GM19467 (cell line): ENCODE measurements around the gene IFITM10.

Experiments used
- ATAC-seq: cut with Tn5 transposase; IDR thresholded peaks from one replicate; pipeline ENCODE4 v1.9.1; 2021; ENCODE audit warnings: mild to moderate bottlenecking, moderate library complexity; ENCODE audit not compliant: unreplicated experiment

Gene IFITM10

DNA sequence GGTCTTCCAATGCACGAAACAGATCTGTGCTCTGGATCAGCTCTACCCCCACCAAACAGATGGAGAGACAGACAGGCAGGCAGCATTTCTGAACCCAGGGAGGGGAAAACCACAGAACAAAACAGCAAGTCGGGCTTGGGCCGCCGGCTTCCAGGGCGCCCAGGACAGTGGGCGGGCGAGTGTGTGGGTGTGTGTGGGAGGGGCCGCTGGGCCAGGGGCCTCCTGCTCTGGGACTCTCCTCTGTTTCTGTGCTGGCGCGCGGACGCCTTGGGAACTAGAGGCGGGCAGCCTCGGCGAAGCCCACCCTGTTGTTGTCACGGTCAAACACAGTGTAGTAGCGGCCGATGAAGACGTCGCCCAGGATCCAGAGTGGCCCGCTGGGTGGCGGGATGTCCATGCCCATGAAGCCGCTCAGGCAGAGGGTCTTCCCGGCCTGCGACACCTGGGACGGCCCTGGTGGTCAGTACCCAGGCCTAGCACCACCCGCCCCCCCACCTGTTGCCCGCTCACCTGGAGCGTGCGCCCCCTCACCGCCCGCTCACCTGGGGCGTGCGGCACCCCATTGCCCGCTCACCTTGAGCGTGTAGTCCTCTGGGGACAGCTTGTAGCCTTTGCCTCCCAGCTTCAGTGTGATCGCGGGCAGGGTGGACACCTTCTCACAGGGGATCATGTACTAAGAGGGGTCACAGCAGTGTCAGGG is 3.0 kb upstream of the IFITM10 start:
- no peak for ATAC-seq

DNA sequence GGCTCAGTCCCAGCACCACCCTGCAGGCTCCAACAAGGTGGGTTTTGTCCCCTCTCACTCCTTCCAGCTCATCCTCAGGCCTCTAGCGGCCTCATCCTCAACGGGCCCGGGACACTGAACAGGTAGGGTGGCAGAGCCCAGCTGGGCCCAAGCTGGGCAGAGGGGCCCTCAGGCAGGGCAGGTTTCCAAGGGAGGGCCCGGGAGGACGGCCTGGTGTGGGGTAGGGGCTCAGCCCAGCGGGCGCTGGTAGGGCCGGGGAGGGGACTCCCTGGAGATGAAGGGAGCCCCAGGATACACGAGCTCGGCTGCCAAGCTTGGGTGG is 2.5 kb upstream of the IFITM10 start:
- ATAC-seq = no peak

DNA sequence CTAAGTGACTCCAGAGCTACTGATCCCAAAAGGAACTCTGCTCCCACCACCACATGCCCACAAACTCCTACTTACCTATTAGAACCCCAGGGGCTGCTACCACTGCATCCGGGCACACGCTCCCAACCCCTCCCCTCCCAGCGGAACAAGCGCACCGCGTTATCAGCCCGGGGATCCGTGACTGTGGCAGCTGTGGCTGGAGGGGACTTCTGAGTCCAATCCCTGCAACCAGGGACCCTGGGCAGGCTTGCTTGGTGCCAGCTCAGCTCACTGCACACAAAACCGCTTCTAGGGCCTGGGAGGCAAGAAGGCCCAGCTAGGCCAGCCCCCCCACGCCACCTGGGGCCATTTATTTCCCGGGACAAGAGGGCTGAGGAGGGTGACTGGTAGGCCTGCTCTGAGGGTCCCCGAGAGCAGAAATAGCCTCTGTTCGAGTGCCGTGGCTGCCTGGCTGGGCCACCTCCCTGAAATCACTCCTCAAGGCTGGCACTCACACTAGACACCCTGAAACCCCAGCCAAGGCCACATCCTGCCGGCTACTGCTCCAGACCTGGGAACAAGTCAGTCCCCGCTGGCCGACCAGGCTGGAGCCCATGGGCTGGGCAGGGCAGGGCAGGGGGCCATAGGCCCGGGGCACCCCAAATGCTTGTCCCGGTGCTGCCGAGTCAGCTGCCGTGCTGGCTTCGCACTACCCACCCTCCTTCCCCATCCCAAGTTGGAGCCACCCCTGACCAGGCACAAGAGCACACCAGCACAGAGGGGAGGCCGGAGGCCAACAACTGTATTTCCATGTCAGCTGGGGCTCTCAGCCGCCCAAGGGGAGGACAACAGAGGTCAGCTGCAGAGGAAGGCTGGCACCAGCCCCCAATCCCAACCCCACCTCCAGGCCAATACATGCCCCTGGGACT is 1.9 kb upstream of the IFITM10 start:
- no peak for ATAC-seq

DNA sequence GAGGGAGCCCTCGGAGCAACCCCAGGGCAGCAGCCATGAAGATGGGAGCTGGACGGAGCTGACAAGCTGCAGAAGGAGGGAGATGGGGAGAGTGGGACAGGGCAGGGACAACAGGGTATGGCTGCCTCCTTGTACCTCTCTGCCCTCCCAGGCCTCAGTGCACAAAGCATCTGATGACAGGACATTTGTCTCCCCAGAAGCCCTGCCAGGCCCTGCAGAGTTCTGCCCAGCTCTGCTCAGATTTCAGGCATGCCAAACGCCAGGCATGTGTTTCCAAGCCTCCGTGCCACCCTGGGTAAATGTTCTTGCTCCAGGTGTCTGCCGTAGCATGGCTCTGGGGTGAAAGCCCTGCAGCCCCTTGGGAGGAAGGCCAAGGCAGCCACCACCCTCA is 1.1 kb upstream of the IFITM10 start:
- no peak for ATAC-seq

DNA sequence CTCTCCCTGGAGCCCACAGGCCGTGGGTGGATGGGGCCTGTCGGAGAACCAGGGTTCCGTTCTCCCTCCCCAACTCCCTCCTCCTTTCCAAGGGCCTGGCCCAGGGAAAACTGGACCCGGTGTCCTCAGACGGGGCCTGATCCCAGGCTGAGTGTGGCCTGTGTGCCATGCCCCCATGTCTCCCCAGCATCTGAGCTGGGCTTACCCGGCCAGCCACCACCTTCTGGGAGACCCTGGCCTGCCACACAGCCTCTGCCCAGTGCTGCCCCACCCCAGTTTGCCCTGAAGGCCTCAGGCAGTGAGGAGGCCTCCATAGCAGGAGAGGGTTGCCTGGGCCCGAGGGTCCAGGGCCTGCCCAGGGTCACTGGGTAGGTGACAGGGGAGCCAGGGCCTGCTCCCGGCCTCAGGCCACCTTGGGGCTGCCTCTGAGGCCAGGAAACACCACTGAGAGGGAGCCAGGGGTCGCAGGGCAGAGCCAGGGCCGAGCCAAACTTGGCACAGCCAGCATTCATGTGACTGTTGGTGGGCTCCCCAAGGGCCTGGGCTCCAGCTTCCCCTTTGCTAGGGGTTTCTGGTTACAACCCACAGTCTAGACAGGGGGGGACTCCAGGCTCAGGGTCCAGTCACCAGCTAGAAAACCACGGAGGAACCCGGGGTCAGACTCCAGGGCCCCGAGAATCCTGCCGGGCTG is 590 bp upstream of the IFITM10 start:
- ATAC-seq = no peak

DNA sequence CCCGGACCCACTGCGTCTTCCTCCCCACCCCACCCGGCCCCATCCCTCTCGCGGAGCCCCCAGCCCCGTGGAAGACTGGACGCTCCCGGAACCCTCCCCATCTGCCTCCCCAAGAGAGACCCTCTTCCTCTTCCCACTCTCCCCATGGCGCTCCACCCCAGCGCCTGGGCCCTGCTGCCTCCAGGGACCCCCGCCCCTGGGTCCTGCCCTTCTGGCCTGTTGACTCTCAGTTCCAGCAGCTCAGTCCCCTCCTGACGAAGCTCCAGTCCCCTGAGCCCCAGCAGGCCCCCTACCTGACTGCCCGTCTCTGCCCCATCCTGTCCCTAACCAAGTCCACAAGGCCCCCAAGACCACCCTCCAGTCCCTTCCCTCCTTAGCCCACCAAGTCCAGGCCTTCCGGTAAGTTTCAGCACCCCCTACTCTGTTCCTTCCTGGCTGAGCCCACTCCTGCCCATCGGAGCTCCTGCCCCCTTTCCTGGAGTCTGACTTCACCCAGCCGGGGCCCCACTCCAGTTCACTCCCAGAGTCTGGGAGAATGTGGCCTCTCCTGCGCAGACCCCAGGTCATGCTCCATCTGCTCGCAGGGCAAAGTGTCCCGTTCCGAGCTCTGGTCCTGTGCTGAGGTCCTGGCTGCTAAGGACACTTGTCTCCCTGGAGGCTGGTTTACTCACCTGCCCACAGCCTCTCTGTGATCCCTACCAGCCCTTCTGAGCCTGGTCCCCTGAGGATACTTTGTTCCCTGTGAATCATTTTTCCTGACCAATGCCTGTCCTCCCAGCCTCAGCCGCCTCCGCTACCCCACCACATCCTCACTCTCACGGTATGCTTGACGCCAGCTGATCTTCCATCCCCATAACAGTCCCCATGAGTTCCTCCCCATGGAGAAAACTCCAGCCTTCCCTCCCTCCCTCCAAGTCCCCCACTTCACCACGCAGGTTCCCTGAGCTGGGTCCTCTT is 722 bp downstream of the IFITM10 start:
- no peak for ATAC-seq

DNA sequence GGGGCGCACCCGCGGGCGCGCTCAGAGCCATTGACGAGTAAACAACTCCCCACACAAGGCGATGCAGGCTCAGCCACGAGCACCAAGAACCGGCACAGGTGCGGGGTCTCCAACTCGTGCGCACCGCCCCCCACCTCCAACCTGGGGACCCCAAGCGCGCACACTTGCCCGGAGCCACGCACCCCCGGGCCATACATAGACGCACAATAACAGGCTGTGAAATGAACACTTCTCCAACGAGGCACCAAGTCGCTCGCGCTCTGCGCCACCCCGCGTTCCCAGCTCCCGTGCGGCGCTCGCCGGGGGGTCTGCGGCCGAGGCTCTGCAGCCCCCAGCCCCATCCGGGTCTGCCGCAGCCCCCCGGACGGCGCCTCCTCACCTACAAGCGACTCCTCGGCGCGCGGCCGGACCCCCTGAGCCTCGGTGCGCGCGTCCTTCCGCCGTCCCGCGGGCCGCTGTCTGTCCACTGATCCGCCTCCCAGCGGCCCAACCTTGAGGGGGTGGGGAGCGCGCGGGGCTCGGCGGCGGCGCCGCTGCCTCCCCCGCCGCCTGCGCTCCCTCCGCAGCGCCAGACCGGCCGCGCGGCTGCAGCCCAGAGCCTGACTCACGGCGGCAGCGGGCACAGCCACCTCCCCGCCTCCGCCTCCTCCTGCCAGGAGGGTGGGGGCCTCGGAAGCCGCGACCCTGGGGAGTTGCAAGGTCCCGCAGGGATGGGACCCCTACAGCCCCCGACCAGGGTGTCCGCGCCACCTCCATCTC is 1.6 kb downstream of the IFITM10 start:
- ATAC-seq = no peak

DNA sequence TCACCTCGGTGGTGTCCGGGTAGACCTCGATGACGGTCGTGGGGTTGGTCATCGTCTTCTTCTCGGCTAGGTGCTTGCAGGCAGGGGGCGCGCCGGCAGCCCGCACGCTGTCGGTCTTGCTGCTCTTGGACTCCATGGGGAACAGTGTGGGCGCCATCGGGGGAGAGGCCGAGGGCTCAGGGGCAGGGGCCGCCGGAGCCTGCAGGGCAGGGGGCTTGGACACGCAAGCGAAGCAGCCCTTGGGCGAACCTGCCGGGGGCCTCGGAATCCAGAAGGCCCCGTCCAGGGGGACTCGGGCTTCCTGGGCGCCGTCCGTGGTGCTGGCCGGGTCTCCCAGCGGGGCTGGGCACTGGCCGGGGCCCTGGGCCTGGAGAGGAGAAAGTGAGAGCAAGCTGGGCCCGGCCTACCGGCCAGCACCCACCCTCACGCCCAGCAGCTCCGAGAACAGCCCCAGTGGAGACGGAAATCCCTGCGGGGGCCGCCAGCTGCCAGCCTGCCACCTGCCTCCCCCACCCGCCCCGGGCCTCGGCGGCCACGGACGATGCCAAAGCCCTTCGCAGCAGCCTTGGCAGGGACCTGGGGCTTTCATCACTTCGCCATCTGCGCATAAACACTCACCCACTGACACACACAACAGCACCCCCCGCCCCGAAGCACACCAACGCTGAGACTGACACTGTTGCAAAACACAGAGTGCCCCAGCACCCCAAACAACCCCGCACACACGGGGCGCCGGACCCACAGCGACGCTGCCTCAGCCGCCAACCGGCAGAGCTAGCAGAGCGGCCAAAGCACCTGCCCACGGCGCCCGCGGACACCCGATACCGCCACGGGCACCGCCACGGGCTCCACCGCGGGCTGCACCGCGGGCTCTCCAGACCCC is 2.4 kb downstream of the IFITM10 start:
- ATAC-seq = no peak

DNA sequence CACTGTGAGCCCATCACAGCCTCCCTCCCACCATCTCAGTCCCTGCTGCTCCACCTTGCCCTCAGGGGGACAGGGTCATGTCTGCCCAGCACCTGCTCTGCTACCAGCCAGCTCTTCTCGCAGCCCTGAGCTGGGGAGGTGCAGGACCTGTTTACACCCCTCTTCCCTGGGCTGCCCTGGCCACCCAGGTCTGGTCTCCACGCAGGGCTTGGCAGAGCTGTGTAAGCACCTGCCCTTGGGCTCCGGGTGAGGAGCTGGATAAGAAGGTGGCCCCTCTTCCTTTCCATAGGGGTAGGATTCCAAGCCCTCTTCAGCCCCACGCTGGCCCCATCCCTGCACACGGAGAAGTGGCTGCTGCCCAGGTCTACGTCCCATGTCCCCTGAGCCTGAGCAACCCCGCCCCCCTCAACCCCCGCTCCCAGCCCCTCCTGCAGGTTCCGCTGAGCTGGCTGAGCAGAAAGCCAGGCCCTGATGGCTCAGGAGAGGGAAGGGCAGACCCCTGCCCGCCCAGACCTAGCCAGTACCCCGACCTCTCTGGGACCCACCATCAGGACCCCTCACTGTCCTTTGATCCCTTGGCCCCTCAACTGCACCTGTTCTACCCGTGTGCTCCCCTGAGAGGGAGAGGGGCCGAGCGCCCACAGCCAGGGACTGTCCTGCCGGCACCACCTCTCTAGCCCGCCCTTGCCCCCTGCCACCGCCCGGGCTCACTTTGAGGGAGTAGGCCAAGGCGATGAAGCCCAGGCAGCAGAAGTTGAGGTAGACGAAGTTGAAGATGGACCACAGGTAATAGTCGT is 3.2 kb downstream of the IFITM10 start:
- no peak for ATAC-seq

DNA sequence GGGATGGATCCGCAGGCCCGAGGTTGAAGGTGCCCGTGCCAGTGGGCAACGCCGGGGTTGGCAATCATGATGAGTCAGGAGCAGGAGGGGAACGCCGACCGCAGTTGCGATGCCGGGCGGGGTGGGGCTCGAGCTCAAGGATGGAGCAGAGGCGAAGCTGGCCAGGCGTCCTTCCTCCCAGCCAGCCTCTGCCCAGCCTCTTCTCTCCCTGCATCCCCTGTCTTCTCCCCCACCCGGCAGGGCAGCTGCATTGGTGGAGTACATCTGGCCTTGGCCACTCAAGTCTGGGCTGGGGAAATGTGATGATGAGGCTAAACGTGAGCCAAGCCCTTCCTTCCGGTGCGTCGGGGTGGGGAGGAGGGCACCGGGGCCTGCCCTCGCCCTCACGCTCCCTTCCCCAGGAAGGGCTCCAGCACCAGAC is 3.9 kb downstream of the IFITM10 start:
- no peak for ATAC-seq

DNA sequence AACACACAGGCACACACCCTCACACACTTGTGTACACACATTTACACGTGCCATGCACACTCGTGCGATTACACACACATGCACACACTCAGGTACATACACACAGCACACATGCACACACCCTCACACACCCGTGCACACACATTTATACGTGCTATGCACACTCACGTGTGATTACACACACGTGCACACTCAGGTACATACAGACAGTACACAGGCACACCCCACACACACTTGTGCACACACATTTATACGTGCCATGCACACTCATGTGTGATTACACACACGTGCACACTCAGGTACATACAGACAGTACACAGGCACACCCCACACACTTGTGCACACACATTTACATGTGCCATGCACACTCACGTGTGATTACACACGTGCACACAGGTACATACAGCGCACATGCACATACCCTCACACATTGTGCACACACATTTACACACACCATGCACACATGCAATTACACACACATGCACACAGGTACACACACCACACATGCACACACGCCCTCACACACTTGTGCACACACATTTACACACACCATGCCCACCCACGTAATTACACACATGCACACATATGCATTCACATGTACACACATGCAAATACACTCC is 4.6 kb downstream of the IFITM10 start:
- ATAC-seq = no peak

DNA sequence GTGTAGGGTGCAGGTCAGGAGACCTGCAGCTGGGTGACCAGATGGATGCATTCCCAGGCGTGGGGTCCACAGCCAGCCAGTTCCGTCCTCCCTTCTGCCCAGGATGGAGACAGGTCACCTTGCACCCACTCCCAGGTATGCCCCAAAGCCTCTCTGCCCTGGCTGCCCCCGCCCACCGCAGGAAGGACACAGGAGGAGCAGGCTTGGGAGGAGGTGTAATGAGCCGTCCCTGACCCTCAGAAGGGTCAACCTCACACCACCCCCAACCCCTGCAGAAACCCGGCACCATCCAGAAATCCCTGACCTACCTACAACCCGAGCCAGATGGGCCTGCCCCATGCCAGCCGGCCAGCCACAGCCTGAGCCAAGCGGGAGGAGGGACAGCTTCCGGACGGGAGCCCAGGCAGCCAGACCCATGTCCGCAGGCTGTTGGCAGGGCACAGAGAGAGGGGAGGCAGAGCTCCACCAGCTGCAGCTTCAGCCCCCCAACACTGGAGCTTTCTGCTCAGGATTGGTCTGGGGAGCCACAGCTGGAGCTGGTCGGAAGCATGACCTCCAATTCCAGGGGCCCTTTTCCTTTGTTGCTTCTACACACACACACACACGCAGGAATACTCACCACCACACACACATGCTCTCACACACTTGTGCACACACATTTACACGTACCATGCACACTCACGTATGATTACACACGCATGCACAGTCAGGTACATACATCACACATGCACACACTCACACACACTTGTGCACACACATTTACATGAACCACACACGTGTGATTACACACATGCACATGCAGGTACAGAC is 5.3 kb downstream of the IFITM10 start:
- ATAC-seq = no peak

DNA sequence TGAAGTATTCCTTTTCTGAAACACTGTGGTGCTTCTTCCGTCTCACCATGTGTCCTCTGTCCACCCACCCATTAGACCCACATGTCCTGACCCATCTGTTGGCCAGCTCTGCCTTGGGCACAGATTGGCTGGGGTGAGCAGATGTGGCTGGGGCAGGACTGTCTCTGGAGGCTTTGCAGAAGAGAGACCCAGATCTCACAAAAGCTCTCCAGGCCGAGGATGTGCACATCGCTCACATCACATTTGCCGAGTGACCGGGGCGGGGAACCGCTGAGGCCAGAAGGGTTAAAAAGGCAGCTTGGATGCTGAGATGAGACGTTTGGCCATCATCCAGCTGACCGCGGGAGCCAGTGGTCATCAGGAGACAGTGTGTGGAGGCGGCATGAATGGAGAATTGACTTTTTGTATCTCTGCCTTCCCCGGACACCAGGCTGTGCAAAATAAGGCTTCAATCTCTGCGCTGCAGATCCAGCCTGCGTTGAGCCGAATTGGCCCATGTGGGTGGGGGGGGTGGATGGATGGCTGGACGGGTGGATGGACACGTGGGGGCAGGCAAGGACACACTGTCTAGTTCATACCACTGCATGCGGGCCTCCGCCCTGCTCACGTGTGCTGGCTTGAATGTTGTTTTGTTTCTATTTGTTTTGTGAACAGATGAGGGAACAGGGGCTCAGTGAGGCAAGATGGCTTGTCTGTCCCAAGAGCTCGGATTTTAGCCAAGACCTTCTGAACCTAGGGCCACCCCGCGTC is 6.1 kb downstream of the IFITM10 start:
- ATAC-seq = no peak

DNA sequence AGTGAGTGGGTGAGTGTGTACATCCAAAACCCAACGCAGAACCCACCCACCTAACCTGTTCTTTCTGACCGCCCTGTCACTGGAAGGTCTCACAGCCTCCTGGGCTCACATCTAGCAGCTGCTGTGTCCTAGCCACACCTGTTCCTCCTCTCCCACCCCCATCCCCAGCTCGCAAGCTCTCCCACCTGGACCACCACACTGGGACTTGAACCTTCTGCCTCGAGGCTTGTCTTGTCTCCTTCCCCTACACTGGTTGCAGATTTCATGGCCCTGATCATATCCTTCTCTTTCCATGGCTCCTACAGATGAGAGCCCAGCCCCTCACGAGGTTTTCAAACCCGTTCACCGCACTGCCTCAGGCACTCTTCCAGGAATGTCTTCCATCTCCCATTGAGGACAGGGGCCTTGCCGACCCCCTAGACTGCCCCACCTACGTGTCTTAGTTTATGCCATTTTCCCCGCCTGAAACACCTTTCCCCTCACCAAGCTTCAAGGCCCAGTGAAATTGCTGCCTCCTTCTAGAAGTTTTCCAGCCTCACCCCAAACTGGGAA is 6.7 kb downstream of the IFITM10 start:
- no peak for ATAC-seq

DNA sequence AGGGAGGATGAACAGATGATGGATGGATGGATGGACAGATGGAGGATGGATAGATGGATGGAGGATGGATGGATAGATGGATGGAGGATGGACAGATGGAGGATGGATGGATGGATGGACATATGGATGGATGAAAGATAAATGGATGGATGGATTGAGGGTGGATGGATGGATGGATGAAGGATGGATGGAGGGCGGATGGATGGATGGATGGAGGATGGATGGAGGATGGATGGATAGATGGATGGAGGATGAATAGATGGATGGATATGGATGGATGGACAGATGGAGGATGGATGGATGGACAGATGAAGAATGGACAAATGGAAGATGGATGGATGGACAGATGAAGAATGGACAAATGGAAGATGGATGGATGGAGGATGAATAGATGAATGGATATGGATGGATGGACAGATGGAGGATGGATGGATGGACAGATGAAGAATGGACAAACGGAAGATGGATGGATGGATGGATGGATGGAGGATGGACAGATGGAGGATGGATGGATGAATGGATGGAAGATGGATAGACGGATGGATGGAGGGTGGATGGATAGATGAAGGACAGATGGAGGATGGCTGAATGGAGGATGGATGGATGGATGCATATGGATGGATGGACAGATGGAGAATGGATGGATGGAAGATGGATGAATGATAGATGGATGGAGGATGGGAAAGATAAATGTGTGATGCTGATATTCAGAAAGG is 7.4 kb downstream of the IFITM10 start:
- no peak for ATAC-seq
